Measurements from ENCODE around the gene GABRG2.

DNA sequence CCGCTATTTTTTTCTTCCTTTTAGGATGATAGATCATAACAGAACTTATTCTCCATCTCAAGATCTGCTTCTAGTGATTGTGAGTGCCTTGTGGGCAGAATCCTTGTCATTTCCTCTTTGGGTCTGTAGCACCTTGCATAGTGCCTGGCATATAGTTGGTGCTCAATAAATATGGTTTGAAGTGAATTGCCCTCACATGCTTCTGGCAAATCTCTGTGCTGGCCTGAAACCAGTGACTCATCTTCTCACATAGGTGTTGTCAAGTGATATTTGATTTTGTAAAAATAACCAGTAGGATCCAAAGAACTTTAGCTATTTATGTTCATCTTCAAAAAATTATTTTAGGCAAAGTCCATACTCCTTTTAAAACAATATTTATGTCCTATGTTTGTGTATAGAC, 86.7 kb downstream of the GABRG2 start:
- TF ChIP-seq CTCF (IDR thresholded peaks at IDR 0.05; ENCODE audit: low read depth, low read length) = no peak
- TF ChIP-seq MYC (IDR thresholded peaks at IDR 0.05; ENCODE audit: low read depth, low read length) = no peak
- no peak for TF ChIP-seq POLR2A (IDR thresholded peaks at IDR 0.05; ENCODE audit: extremely low read depth, insufficient read length)
